Neutrophil (primary cell): ENCODE measurements around the gene SLC4A11.

Experiments used
- H3K27ac ChIP-seq: fragments of 200-600 bp; sonication (generic); 2 replicates; pipeline ENCODE4 v1.5.1; 2016; ENCODE audit warnings: mild to moderate bottlenecking, moderate library complexity
- H3K27me3 ChIP-seq: fragments of 200-600 bp; sonication (generic); 2 replicates; pipeline ENCODE4 v1.6.0; 2016; ENCODE audit warnings: mild to moderate bottlenecking
- H3K36me3 ChIP-seq: fragments of 200-600 bp; sonication (generic); 2 replicates; pipeline ENCODE4 v1.5.1; 2017
- H3K4me1 ChIP-seq, 2 experiments: fragments of 200-600 bp in 1 of 2; sonication (generic) in 1 of 2; 1 replicate in 1 of 2; 2 replicates in 1 of 2; pipeline versions ENCODE4 v1.5.1 to v1.6.1; 2013 to 2016; ENCODE audit warnings: low read depth in 1 of 2, low read length in 1 of 2, mild to moderate bottlenecking in 1 of 2, moderate library complexity in 1 of 2; ENCODE audit not compliant: control insufficient read depth in 1 of 2, insufficient read depth in 1 of 2
- H3K4me3 ChIP-seq, 2 experiments: fragments of 200-600 bp in 1 of 2; sonication (generic) in 1 of 2; 1 replicate in 1 of 2; 2 replicates in 1 of 2; pipeline ENCODE4 v1.5.1; 2013 to 2016; ENCODE audit warnings: low read depth in 1 of 2, low read length in 1 of 2, mild to moderate bottlenecking in 1 of 2, moderate library complexity in 1 of 2
- H3K9me3 ChIP-seq: fragments of 200-600 bp; sonication (generic); 2 replicates; pipeline ENCODE4 v1.5.1; 2016
- CTCF ChIP-seq: fragments of 200-600 bp; sonication (generic); IDR thresholded peaks from 2 replicates; pipeline ENCODE4 v1.5.1; 2016; ENCODE audit warnings: antibody characterized with exemption

Gene SLC4A11

GRCh38 chr20:3203315-3204123, 35.5 kb downstream of the SLC4A11 start:
- Histone ChIP-seq H3K4me1 (peaks cover 12 to 14% of the 10 kb centered on the region in 2 experiments), H3K4me3 (peak overlapping the region; percentile 78 to 93), H3K36me3 (peaks cover 26% of the 10 kb centered on the region), H3K9me3 (no peaks in the 10 kb centered on the region), H3K27me3 (no peaks in the 10 kb centered on the region), H3K27ac (no peak overlapping the region)
- no peak for TF ChIP-seq CTCF

GRCh38 chr20:3202965-3203314, 36.0 kb downstream of the SLC4A11 start:
- H3K36me3 ChIP-seq: peaks cover 26% of the 10 kb centered on the region
- H3K27ac ChIP-seq: no peak overlapping the region

GRCh38 chr20:3199976-3200755, 38.8 kb downstream of the SLC4A11 start:
- no peak for TF ChIP-seq CTCF
- Histone ChIP-seq H3K27me3 (no peaks in the 10 kb centered on the region), H3K9me3 (no peaks in the 10 kb centered on the region), H3K27ac (no peak overlapping the region), H3K4me3 (no peak overlapping the region), H3K4me1 (peaks cover 12 to 14% of the 10 kb centered on the region in 2 experiments), H3K36me3 (peaks cover 45% of the 10 kb centered on the region)

More at GRCh38 chr20:3202965-3203314, 36.0 kb downstream of the SLC4A11 start:
- no peak for TF ChIP-seq CTCF
- no peaks in the 10 kb centered on the region for H3K27me3 ChIP-seq
- peaks cover 12 to 14% of the 10 kb centered on the region in 2 experiments for H3K4me1 ChIP-seq
- H3K4me3 ChIP-seq: no peak overlapping the region
- H3K9me3 ChIP-seq: no peaks in the 10 kb centered on the region

GRCh38 chr20:3199206-3199605, 39.8 kb downstream of the SLC4A11 start:
- H3K4me1 ChIP-seq: peaks cover 9 to 12% of the 10 kb centered on the region in 2 experiments
- H3K36me3 ChIP-seq: peaks cover 55% of the 10 kb centered on the region
- no peak overlapping the region for H3K4me3 ChIP-seq
- H3K27me3 ChIP-seq: no peaks in the 10 kb centered on the region
- no peak for TF ChIP-seq CTCF
- no peak overlapping the region for H3K27ac ChIP-seq
- H3K9me3 ChIP-seq: no peaks in the 10 kb centered on the region

GRCh38 chr20:3195590-3196237, 43.3 kb downstream of the SLC4A11 start:
- no peak for TF ChIP-seq CTCF
- H3K9me3 ChIP-seq: no peaks in the 10 kb centered on the region
- no peak overlapping the region for H3K4me3 ChIP-seq
- H3K27ac ChIP-seq: no peak overlapping the region
- H3K27me3 ChIP-seq: no peaks in the 10 kb centered on the region
- H3K4me1 ChIP-seq: no peaks in the 10 kb centered on the region
- H3K36me3 ChIP-seq: peaks cover 83% of the 10 kb centered on the region
